HepG2 (cell line): ENCODE measurements around the gene TNS1. TPM values are rescaled to one million over a fixed set of nuclear protein-coding genes. Genes with fewer than 3 reads are reported as not detected.
A peak's percentile ranks its signal among the peaks of the same experiment; 100 is the strongest.

Experiments
- CREM ChIP-seq, 2 experiments: sonication (generic) in 1 of 2; formaldehyde crosslinking in 1 of 2; IDR thresholded peaks; 2 replicates each; pipeline versions ENCODE4 v1.4.0 to v1.6.1; 2016 to 2020; ENCODE audit warnings: antibody characterized with exemption in 1 of 2, mild to moderate bottlenecking in 1 of 2, missing genetic modification reagents in 1 of 2
- FOXK2 ChIP-seq: fragments of 450-650 bp; IDR thresholded peaks from 2 replicates; pipeline ENCODE4 v1.6.1; 2016
- LBX2 ChIP-seq: sonication (generic); formaldehyde crosslinking; IDR thresholded peaks from 2 replicates; pipeline ENCODE4 v1.5.0; 2020; ENCODE audit warnings: missing genetic modification reagents, mild to moderate bottlenecking, borderline replicate concordance
- NFRKB ChIP-seq: fragments of 450-650 bp; IDR thresholded peaks from 2 replicates; pipeline ENCODE4 v1.6.1; 2017
- PHB2 ChIP-seq: fragments of 450-650 bp; IDR thresholded peaks from 2 replicates; pipeline ENCODE4 v1.6.1; 2018; ENCODE audit not compliant: partially characterized antibody
- RAD51 ChIP-seq: fragments of 450-650 bp; IDR thresholded peaks from 2 replicates; pipeline ENCODE4 v1.6.1; 2016; ENCODE audit warnings: borderline replicate concordance
- SP1 ChIP-seq, 2 experiments: fragments of 450-650 bp in 1 of 2; sonication (generic) in 1 of 2; formaldehyde crosslinking in 1 of 2; IDR thresholded peaks; 2 replicates each; pipeline versions ENCODE4 v1.4.0 to v1.6.1; 2016 to 2020; ENCODE audit warnings: missing genetic modification reagents in 1 of 2
- TBX2 ChIP-seq: sonication (generic); formaldehyde crosslinking; IDR thresholded peaks from 2 replicates; pipeline ENCODE4 v1.5.0; 2020; ENCODE audit warnings: missing genetic modification reagents, mild to moderate bottlenecking, borderline replicate concordance
- TRIM22 ChIP-seq: fragments of 450-650 bp; IDR thresholded peaks from 2 replicates; pipeline ENCODE4 v1.6.1; 2017
- ZBTB40 ChIP-seq, 2 experiments: fragments of 450-650 bp in 1 of 2; sonication (generic) in 1 of 2; formaldehyde crosslinking in 1 of 2; IDR thresholded peaks; 2 replicates each; pipeline versions ENCODE4 v1.6.1 to v1.8.0; 2016 to 2022; ENCODE audit warnings: antibody characterized with exemption in 1 of 2, mild to moderate bottlenecking in 1 of 2, missing genetic modification reagents in 1 of 2
- ZNF282 ChIP-seq: fragments of 450-650 bp; IDR thresholded peaks from 2 replicates; pipeline ENCODE4 v1.6.1; 2018; ENCODE audit not compliant: partially characterized antibody
- ZNF432 ChIP-seq: sonication (generic); formaldehyde crosslinking; IDR thresholded peaks from 2 replicates; pipeline ENCODE4 v1.5.0; 2020; ENCODE audit warnings: missing genetic modification reagents, mild to moderate bottlenecking, borderline replicate concordance
- ZNF556 ChIP-seq: sonication (generic); formaldehyde crosslinking; IDR thresholded peaks from 2 replicates; pipeline ENCODE4 v1.4.0; 2020; ENCODE audit warnings: mild to moderate bottlenecking, missing genetic modification reagents, borderline replicate concordance
- polyA plus RNA-seq, 8 experiments: library from polyadenylated mRNA; depleted of rRNA in 3 of 8; stranded (reverse) in 7 of 8; unstranded in 1 of 8; fragments of >200 nt; fragmentation: Illumina TruSeq in 4 of 8; extraction: Trizol in 4 of 8; gene quantifications; 2 replicates each; pipeline versions ENCODE4 v1.2.1 to v1.2.3, GENCODE V29; 2011 to 2016; ENCODE audit warnings: low read depth in 4 of 8, missing spikeins in 1 of 8, mixed read lengths in 1 of 8; ENCODE audit not compliant: insufficient read depth in 1 of 8
- total RNA-seq, 5 experiments: library from RNA; depleted of rRNA; stranded (reverse); fragments of >200 nt; fragmentation: Illumina TruSeq; extraction: Trizol; gene quantifications; 2 replicates each; pipeline ENCODE4 v1.2.3, GENCODE V29; 2016; ENCODE audit warnings: low read depth in 1 of 5
- TF ChIP-seq, protein P1 (sequence below): sonication (generic); formaldehyde crosslinking; IDR thresholded peaks from 2 replicates; pipeline ENCODE4 v1.8.0; 2022; ENCODE audit warnings: missing genetic modification reagents, mild to moderate bottlenecking, moderate library complexity, borderline replicate concordance
- TF ChIP-seq, protein P2 (sequence below): IDR thresholded peaks from 2 replicates; pipeline ENCODE4 v1.6.1; 2016; ENCODE audit warnings: control low read depth

TNS1 gene
- total and polyA plus RNA-seq, 2 of the 13 experiments (the other 11 are each of a cell fraction or from before 2014, with no cell fraction given): 1.9 to 118 TPM

DNA sequence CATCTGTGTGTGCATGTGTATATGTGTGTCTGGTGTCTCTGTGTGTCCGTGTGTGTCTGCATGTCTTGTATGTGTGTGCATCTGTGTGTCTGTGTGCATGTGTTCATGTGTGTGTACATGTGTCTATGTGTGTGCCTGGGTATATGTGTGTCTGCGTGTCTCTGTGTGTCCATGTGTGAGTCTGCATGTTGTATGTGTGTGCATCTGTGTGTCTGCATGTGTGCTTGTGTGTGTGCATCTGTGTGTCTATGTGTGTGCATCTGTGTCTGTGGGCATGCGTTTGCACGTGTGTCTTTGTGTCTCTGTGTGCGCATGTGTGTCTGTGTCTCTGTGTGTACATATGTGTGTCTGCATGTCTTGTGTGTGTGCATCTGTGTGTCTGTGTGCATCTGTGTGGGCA is 207.7 kb downstream of the TNS1 start (continued):
- TF ChIP-seq ZNF432 (CRISPR knock-in tag): no peak
- TF ChIP-seq PHB2: no peak
- TF ChIP-seq TRIM22: 0 out of 2 replicates have a peak, but pooled peaks have one; percentile 86
- 0 out of 2 replicates have a peak, but pooled peaks have one; percentile 15 for TF ChIP-seq LBX2 (CRISPR knock-in tag)
- TF ChIP-seq ZBTB40 (IDR thresholded peaks at IDR 0.05): peak; percentile 51; the same call in 1 of the 2 replicates
- no peak for TF ChIP-seq ZBTB40 (CRISPR knock-in tag; IDR thresholded peaks at IDR 0.05)
- TF ChIP-seq TBX2 (CRISPR knock-in tag): 0 out of 2 replicates have a peak, but pooled peaks have one; percentile 5
- peak; percentile 67; the same call in 1 of the 2 replicates for TF ChIP-seq FOXK2
- TF ChIP-seq ZNF556 (CRISPR knock-in tag): no peak
- peak; percentile 98 for TF ChIP-seq ZNF282
- peak; percentile 84 for TF ChIP-seq SP1 (IDR thresholded peaks at IDR 0.05)
- TF ChIP-seq SP1 (CRISPR knock-in tag; IDR thresholded peaks at IDR 0.05): no peak
- TF ChIP-seq CREM (IDR thresholded peaks at IDR 0.05): no peak
- no peak for TF ChIP-seq CREM (CRISPR knock-in tag; IDR thresholded peaks at IDR 0.05)
- TF ChIP-seq, protein P1, sequence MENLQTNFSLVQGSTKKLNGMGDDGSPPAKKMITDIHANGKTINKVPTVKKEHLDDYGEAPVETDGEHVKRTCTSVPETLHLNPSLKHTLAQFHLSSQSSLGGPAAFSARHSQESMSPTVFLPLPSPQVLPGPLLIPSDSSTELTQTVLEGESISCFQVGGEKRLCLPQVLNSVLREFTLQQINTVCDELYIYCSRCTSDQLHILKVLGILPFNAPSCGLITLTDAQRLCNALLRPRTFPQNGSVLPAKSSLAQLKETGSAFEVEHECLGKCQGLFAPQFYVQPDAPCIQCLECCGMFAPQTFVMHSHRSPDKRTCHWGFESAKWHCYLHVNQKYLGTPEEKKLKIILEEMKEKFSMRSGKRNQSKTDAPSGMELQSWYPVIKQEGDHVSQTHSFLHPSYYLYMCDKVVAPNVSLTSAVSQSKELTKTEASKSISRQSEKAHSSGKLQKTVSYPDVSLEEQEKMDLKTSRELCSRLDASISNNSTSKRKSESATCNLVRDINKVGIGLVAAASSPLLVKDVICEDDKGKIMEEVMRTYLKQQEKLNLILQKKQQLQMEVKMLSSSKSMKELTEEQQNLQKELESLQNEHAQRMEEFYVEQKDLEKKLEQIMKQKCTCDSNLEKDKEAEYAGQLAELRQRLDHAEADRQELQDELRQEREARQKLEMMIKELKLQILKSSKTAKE (CRISPR knock-in tag): no peak; the same call in 1 of the 2 replicates
- TF ChIP-seq, protein P2, sequence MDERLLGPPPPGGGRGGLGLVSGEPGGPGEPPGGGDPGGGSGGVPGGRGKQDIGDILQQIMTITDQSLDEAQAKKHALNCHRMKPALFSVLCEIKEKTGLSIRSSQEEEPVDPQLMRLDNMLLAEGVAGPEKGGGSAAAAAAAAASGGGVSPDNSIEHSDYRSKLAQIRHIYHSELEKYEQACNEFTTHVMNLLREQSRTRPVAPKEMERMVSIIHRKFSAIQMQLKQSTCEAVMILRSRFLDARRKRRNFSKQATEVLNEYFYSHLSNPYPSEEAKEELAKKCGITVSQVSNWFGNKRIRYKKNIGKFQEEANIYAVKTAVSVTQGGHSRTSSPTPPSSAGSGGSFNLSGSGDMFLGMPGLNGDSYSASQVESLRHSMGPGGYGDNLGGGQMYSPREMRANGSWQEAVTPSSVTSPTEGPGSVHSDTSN (CRISPR knock-in tag): peak; percentile 33; the same call in 1 of the 2 replicates
- peak; percentile 55; the same call in 1 of the 2 replicates for TF ChIP-seq RAD51
- TF ChIP-seq NFRKB: 0 out of 2 replicates have a peak, but pooled peaks have one; percentile 54
